Thyroid gland (tissue), 4 donors: ENCODE data around the gene TMEM119.

Source experiments
- CTCF ChIP-seq, 6 experiments: fragments of 200-600 bp in 3 of 6; fragments of 450-650 bp in 3 of 6; sonication (generic) in 3 of 6; IDR thresholded peaks; one replicate each; pipeline ENCODE4 v1.5.1; 2016 to 2019; ENCODE audit warnings: antibody characterized with exemption in 6 of 6, mild to moderate bottlenecking in 2 of 6, inconsistent platforms in 1 of 6, moderate library complexity in 1 of 6
- POLR2A ChIP-seq, 2 donors: fragments of 450-650 bp; IDR thresholded peaks; one replicate each; pipeline ENCODE4 v1.6.1; 2017; ENCODE audit warnings: antibody characterized with exemption in 2 of 2, mild to moderate bottlenecking in 2 of 2, moderate library complexity in 1 of 2

GRCh38 chr12:108577458-108577857, 20.4 kb downstream of the TMEM119 start:
- TF ChIP-seq CTCF (IDR thresholded peaks at IDR 0.05) (no peak), POLR2A (IDR thresholded peaks at IDR 0.05) (no peak)
